ENCODE measurements around the gene CYP21A2. TPM values are rescaled to one million over a fixed set of nuclear protein-coding genes. Genes with fewer than 3 reads are reported as not detected.
A peak's percentile ranks its signal among the peaks of the same experiment; 100 is the strongest.
"Not testable (repeated sequence)": the region's sequence is repeated elsewhere in the genome, so short reads cannot be mapped to it uniquely, and the experiment has no call there.

The CYP21A2 gene
- total and polyA plus RNA-seq, 4 donors, result 1.7 to 29.7 (median 18.3) TPM

GRCh38 chr6:32037136-32037535 lies 1.1 kb upstream of the CYP21A2 start:
- WGBS, result 91% methylated on average over 4 of the region's 5 CpGs
- not testable (repeated sequence) for H3K36me3 ChIP-seq (ENCODE audit: control insufficient read depth in 4 of 4, insufficient read depth in 3 of 4, low read depth in 1 of 4, low read length in 3 of 4); DNase-seq (ENCODE audit: low spot score); H3K4me3 ChIP-seq (ENCODE audit: low read depth in 1 of 3, low read length in 3 of 3); H3K9me3 ChIP-seq (ENCODE audit: control insufficient read depth in 4 of 4, low read length in 3 of 4); H3K4me1 ChIP-seq (ENCODE audit: control insufficient read depth in 4 of 4, insufficient read depth in 4 of 4, low read length in 3 of 4); H3K9ac ChIP-seq (ENCODE audit: low read depth in 1 of 2, low read length in 2 of 2); H3K27me3 ChIP-seq (ENCODE audit: control insufficient read depth in 4 of 4, insufficient read depth in 4 of 4, low read length in 3 of 4)
- peak overlapping the region; percentile 20 to 46 for H3K27ac ChIP-seq (ENCODE audit: low read depth in 1 of 2, low read length in 2 of 2)
- peak in 1 of 2 donors; percentile 30 for TF ChIP-seq RXRA (IDR thresholded peaks at IDR 0.05)
- peak; percentile 22 for TF ChIP-seq SP1 (IDR thresholded peaks at IDR 0.05)
- peak; percentile 69 to 71 for TF ChIP-seq HNF4A (conservative IDR thresholded peaks at IDR 0.05)

DNA sequence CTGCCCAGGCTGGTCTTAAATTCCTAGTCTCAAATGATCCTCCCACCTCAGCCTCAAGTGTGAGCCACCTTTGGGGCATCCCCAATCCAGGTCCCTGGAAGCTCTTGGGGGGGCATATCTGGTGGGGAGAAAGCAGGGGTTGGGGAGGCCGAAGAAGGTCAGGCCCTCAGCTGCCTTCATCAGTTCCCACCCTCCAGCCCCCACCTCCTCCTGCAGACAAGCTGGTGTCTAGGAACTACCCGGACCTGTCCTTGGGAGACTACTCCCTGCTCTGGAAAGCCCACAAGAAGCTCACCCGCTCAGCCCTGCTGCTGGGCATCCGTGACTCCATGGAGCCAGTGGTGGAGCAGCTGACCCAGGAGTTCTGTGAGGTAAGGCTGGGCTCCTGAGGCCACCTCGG lies 663 bp downstream of the CYP21A2 start:
- not testable (repeated sequence) for H3K27ac ChIP-seq (ENCODE audit: low read depth in 1 of 2, low read length in 2 of 2); DNase-seq (ENCODE audit: low spot score); H3K4me1 ChIP-seq (ENCODE audit: control insufficient read depth in 4 of 4, insufficient read depth in 4 of 4, low read length in 3 of 4); H3K36me3 ChIP-seq (ENCODE audit: control insufficient read depth in 4 of 4, insufficient read depth in 3 of 4, low read depth in 1 of 4, low read length in 3 of 4); H3K9me3 ChIP-seq (ENCODE audit: control insufficient read depth in 4 of 4, low read length in 3 of 4); H3K9ac ChIP-seq (ENCODE audit: low read depth in 1 of 2, low read length in 2 of 2); H3K27me3 ChIP-seq (ENCODE audit: control insufficient read depth in 4 of 4, insufficient read depth in 4 of 4, low read length in 3 of 4); H3K4me3 ChIP-seq (ENCODE audit: low read depth in 1 of 3, low read length in 3 of 3)
- 68% methylated on average over 4 of the region's 5 CpGs for WGBS

DNA sequence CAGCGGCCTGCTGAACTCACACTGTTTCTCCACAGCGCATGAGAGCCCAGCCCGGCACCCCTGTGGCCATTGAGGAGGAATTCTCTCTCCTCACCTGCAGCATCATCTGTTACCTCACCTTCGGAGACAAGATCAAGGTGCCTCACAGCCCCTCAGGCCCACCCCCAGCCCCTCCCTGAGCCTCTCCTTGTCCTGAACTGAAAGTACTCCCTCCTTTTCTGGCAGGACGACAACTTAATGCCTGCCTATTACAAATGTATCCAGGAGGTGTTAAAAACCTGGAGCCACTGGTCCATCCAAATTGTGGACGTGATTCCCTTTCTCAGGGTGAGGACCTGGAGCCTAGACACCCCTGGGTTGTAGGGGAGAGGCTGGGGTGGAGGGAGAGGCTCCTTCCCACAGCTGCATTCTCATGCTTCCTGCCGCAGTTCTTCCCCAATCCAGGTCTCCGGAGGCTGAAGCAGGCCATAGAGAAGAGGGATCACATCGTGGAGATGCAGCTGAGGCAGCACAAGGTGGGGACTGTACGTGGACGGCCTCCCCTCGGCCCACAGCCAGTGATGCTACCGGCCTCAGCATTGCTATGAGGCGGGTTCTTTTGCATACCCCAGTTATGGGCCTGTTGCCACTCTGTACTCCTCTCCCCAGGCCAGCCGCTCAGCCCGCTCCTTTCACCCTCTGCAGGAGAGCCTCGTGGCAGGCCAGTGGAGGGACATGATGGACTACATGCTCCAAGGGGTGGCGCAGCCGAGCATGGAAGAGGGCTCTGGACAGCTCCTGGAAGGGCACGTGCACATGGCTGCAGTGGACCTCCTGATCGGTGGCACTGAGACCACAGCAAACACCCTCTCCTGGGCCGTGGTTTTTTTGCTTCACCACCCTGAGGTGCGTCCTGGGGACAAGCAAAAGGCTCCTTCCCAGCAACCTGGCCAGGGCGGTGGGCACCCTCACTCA lies 1.4 kb downstream of the CYP21A2 start:
- H3K4me1 ChIP-seq (ENCODE audit: control insufficient read depth in 4 of 4, insufficient read depth in 4 of 4, low read length in 3 of 4); DNase-seq (ENCODE audit: low spot score); H3K9ac ChIP-seq (ENCODE audit: low read depth in 1 of 2, low read length in 2 of 2); H3K27ac ChIP-seq (ENCODE audit: low read depth in 1 of 2, low read length in 2 of 2); H3K9me3 ChIP-seq (ENCODE audit: control insufficient read depth in 4 of 4, low read length in 3 of 4); H3K27me3 ChIP-seq (ENCODE audit: control insufficient read depth in 4 of 4, insufficient read depth in 4 of 4, low read length in 3 of 4); H3K36me3 ChIP-seq (ENCODE audit: control insufficient read depth in 4 of 4, insufficient read depth in 3 of 4, low read depth in 1 of 4, low read length in 3 of 4); H3K4me3 ChIP-seq (ENCODE audit: low read depth in 1 of 3, low read length in 3 of 3): not testable (repeated sequence)
- 84% methylated on average over 23 of the region's 24 CpGs for WGBS

GRCh38 chr6:32040299-32041049 lies 2.3 kb downstream of the CYP21A2 start:
- not testable (repeated sequence) for H3K4me3 ChIP-seq (ENCODE audit: low read depth in 1 of 3, low read length in 3 of 3); DNase-seq (ENCODE audit: low spot score); H3K27ac ChIP-seq (ENCODE audit: low read depth in 1 of 2, low read length in 2 of 2); H3K27me3 ChIP-seq (ENCODE audit: control insufficient read depth in 4 of 4, insufficient read depth in 4 of 4, low read length in 3 of 4); H3K4me1 ChIP-seq (ENCODE audit: control insufficient read depth in 4 of 4, insufficient read depth in 4 of 4, low read length in 3 of 4); H3K36me3 ChIP-seq (ENCODE audit: control insufficient read depth in 4 of 4, insufficient read depth in 3 of 4, low read depth in 1 of 4, low read length in 3 of 4); H3K9ac ChIP-seq (ENCODE audit: low read depth in 1 of 2, low read length in 2 of 2); H3K9me3 ChIP-seq (ENCODE audit: control insufficient read depth in 4 of 4, low read length in 3 of 4)
- 92% methylated on average over 26 of the region's 43 CpGs for WGBS

DNA sequence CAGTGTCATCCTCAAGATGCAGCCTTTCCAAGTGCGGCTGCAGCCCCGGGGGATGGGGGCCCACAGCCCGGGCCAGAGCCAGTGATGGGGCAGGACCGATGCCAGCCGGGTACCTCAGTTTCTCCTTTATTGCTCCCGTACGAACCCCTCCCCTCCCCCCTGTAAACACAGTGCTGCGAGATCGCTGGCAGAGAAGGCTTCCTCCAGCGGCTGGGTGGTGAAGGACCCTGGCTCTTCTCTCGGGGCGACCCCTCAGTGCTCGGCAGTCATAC lies 2.8 kb downstream of the CYP21A2 start:
- not testable (repeated sequence) for H3K27ac ChIP-seq (ENCODE audit: low read depth in 1 of 2, low read length in 2 of 2); H3K4me3 ChIP-seq (ENCODE audit: low read depth in 1 of 3, low read length in 3 of 3); DNase-seq (ENCODE audit: low spot score); H3K9ac ChIP-seq (ENCODE audit: low read depth in 1 of 2, low read length in 2 of 2); H3K27me3 ChIP-seq (ENCODE audit: control insufficient read depth in 4 of 4, insufficient read depth in 4 of 4, low read length in 3 of 4); H3K9me3 ChIP-seq (ENCODE audit: control insufficient read depth in 4 of 4, low read length in 3 of 4); H3K4me1 ChIP-seq (ENCODE audit: control insufficient read depth in 4 of 4, insufficient read depth in 4 of 4, low read length in 3 of 4); H3K36me3 ChIP-seq (ENCODE audit: control insufficient read depth in 4 of 4, insufficient read depth in 3 of 4, low read depth in 1 of 4, low read length in 3 of 4)
- 86% methylated on average over 7 of the region's 13 CpGs for WGBS

DNA sequence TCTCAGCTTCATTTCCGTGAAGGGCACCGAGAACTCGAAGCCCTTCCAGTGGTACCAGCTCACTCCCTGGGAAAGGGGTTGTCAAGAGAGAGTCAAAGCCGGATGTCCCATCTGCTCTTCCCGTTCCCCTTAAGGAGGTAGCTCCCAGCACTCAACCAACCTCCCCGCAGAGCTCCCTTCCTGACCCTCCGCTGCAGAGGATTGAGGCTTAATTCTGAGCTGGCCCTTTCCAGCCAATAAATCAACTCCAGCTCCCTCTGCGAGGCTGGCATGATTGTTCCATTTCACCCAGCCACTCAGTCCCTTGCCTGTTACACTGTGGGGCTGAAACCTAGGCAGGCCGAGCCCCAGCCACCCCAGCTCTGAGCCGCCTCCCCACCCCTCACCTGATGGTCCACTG lies 3.2 kb downstream of the CYP21A2 start:
- not testable (repeated sequence) for DNase-seq (ENCODE audit: low spot score)

GRCh38 chr6:32042276-32042675 lies 4.1 kb downstream of the CYP21A2 start:
- not testable (repeated sequence) for H3K9ac ChIP-seq (ENCODE audit: low read depth in 1 of 2, low read length in 2 of 2); H3K27ac ChIP-seq (ENCODE audit: low read depth in 1 of 2, low read length in 2 of 2); H3K27me3 ChIP-seq (ENCODE audit: control insufficient read depth in 4 of 4, insufficient read depth in 4 of 4, low read length in 3 of 4); H3K4me1 ChIP-seq (ENCODE audit: control insufficient read depth in 4 of 4, insufficient read depth in 4 of 4, low read length in 3 of 4); H3K36me3 ChIP-seq (ENCODE audit: control insufficient read depth in 4 of 4, insufficient read depth in 3 of 4, low read depth in 1 of 4, low read length in 3 of 4); DNase-seq (ENCODE audit: low spot score); H3K9me3 ChIP-seq (ENCODE audit: control insufficient read depth in 4 of 4, low read length in 3 of 4); H3K4me3 ChIP-seq (ENCODE audit: low read depth in 1 of 3, low read length in 3 of 3)
- WGBS, result 94% methylated on average over 14 of the region's 15 CpGs

More for the DNA sequence above, 3.2 kb downstream of the CYP21A2 start:
- WGBS, result 87% methylated on average over 6 of the region's 10 CpGs
- H3K36me3 ChIP-seq (ENCODE audit: control insufficient read depth in 4 of 4, insufficient read depth in 3 of 4, low read depth in 1 of 4, low read length in 3 of 4); H3K4me1 ChIP-seq (ENCODE audit: control insufficient read depth in 4 of 4, insufficient read depth in 4 of 4, low read length in 3 of 4); H3K9ac ChIP-seq (ENCODE audit: low read depth in 1 of 2, low read length in 2 of 2); H3K27me3 ChIP-seq (ENCODE audit: control insufficient read depth in 4 of 4, insufficient read depth in 4 of 4, low read length in 3 of 4); H3K9me3 ChIP-seq (ENCODE audit: control insufficient read depth in 4 of 4, low read length in 3 of 4); H3K27ac ChIP-seq (ENCODE audit: low read depth in 1 of 2, low read length in 2 of 2); H3K4me3 ChIP-seq (ENCODE audit: low read depth in 1 of 3, low read length in 3 of 3): not testable (repeated sequence)

All from liver (tissue), 9 donors.